Embryonic facial prominence (tissue), 1 donor: ENCODE data around the gene TNIP3.

ENCODE experiments used
- DNase-seq: peaks from one replicate; pipeline ENCODE4 v3.0.0-alpha.2; 2016; ENCODE audit errors: extremely low spot score

The TNIP3 gene

GRCh38 chr4:121139533-121140222, 24.4 kb downstream of the TNIP3 start:
- no peak for DNase-seq

- no peak for DNase-seq
These were observed 25.9 kb downstream of the TNIP3 start for GRCh38 chr4:121138039-121138825.

GRCh38 chr4:121130326-121130660, 33.8 kb downstream of the TNIP3 start:
- no peak for DNase-seq

- DNase-seq = no peak
These were observed 34.4 kb downstream of the TNIP3 start for GRCh38 chr4:121129606-121130325.

GRCh38 chr4:121127100-121127499, 37.0 kb downstream of the TNIP3 start:
- no peak for DNase-seq

- no peak for DNase-seq
These were observed 37.6 kb downstream of the TNIP3 start for GRCh38 chr4:121126449-121127006.

GRCh38 chr4:121125498-121125885, 38.6 kb downstream of the TNIP3 start:
- no peak for DNase-seq

GRCh38 chr4:121122661-121123060, 41.5 kb downstream of the TNIP3 start:
- DNase-seq = no peak

GRCh38 chr4:121119715-121120114, 44.4 kb downstream of the TNIP3 start:
- DNase-seq = no peak

- DNase-seq = no peak
These were observed 45.8 kb downstream of the TNIP3 start for GRCh38 chr4:121118344-121118743.

GRCh38 chr4:121114756-121115155, 49.4 kb downstream of the TNIP3 start:
- DNase-seq = no peak

GRCh38 chr4:121112530-121112929, 51.6 kb downstream of the TNIP3 start:
- no peak for DNase-seq

- DNase-seq = no peak
These were observed 55.6 kb downstream of the TNIP3 start for GRCh38 chr4:121108557-121108956.

- DNase-seq = no peak
These were observed 56.6 kb downstream of the TNIP3 start for GRCh38 chr4:121107507-121107906.

- DNase-seq = no peak
These were observed 63.9 kb downstream of the TNIP3 start for GRCh38 chr4:121100093-121100775.

GRCh38 chr4:121098266-121098665, 65.9 kb downstream of the TNIP3 start:
- DNase-seq = no peak

- DNase-seq = peak; percentile 61
These were observed 67.5 kb downstream of the TNIP3 start for GRCh38 chr4:121096629-121097028.

GRCh38 chr4:121096191-121096590, 67.9 kb downstream of the TNIP3 start:
- DNase-seq = no peak

- no peak for DNase-seq
These were observed 69.7 kb downstream of the TNIP3 start for GRCh38 chr4:121094297-121094966.

- no peak for DNase-seq
These were observed 70.9 kb downstream of the TNIP3 start for GRCh38 chr4:121093261-121093660.

GRCh38 chr4:121091941-121092340, 72.2 kb downstream of the TNIP3 start:
- no peak for DNase-seq
